Measurements from ENCODE around the gene CPA1. TPM values are rescaled to one million over a fixed set of nuclear protein-coding genes. Genes with fewer than 3 reads are reported as not detected.

CPA1 gene
- total and polyA plus RNA-seq, 2 of the 13 experiments (the other 11 are each of a cell fraction or from before 2014, with no cell fraction given) = 0.20 to 0.58 TPM

GRCh38 chr7:130423501-130424037 lies 43.3 kb downstream of the CPA1 start:
- ATAC-seq (no peak), DNase-seq (ENCODE audit: low spot score) (no peak), FAIRE-seq (no peak)
- Histone ChIP-seq H3K79me2 (ENCODE audit: insufficient read depth, low read length) (no peaks in the 10 kb centered on the region), H3K9me3 (ENCODE audit: low read length) (no peaks in the 10 kb centered on the region), H3K4me3 (replicated peaks in 1 of 3; ENCODE audit: insufficient read depth in 1 of 3, low read depth in 2 of 3, low read length in 3 of 3) (no peak overlapping the region), H3K27me3 (ENCODE audit: control insufficient read depth in 1 of 2, insufficient read depth in 2 of 2, low read length in 2 of 2) (no peaks in the 10 kb centered on the region), H2AFZ (ENCODE audit: low read length) (no peak overlapping the region), H3K9ac (ENCODE audit: insufficient read depth, low read depth, low read length) (no peak overlapping the region), H3K36me3 (replicated peaks in 1 of 2; ENCODE audit: control insufficient read depth in 1 of 2, insufficient read depth in 2 of 2, low read length in 2 of 2) (0 out of 5 replicates have a peak, but pooled peaks cover 0 to 4% of the 10 kb centered on the region in 2 experiments), H3K4me1 (ENCODE audit: insufficient read depth, low read length) (no peaks in the 10 kb centered on the region), H3K4me2 (ENCODE audit: low read depth, low read length) (no peak overlapping the region), H4K20me1 (ENCODE audit: insufficient read depth, low read length) (no peaks in the 10 kb centered on the region), H3K27ac (ENCODE audit: extremely low read length, insufficient read depth, low read length) (no peak overlapping the region)
- intact Hi-C loops (cut with micrococcal nuclease; ENCODE audit: unreplicated experiment) = no loop called here
- CTCF ChIA-PET (ENCODE audit: low intra/inter-chr PET ratio, low total read pairs) = no interaction called here
- in situ Hi-C loops (cut with HindIII; ENCODE audit: extremely low pct_ligation_motif_present, low pct_unique_long_range_greater_than_20kb) = no loop called here
- 85% methylated on average over 3 of the region's 3 CpGs for WGBS (ENCODE audit: low lambda C conversion rate)
- no peak for TF ChIP-seq ZNF574 (CRISPR knock-in tag; IDR thresholded peaks at IDR 0.05)
- TF ChIP-seq ZNF253 (CRISPR knock-in tag; IDR thresholded peaks at IDR 0.05; ENCODE audit: borderline replicate concordance) = no peak
- no peak for TF ChIP-seq FOXJ3 (CRISPR knock-in tag; IDR thresholded peaks at IDR 0.05; ENCODE audit: borderline replicate concordance)
- TF ChIP-seq AHDC1 (CRISPR knock-in tag; IDR thresholded peaks at IDR 0.05; ENCODE audit: borderline replicate concordance) = no peak
- TF ChIP-seq POLR2A (IDR thresholded peaks at IDR 0.05; ENCODE audit: insufficient read depth in 1 of 2, low read depth in 2 of 2, low read length in 2 of 2) = no peak
- no peak for TF ChIP-seq DR1 (CRISPR knock-in tag; IDR thresholded peaks at IDR 0.05)
- BruUV-seq (replicated peaks) = no TSS peak
- POLR2A ChIA-PET = no interaction called here
